Psoas muscle (tissue), 8 donors: ENCODE data around the gene ACAP3. TPM values are rescaled to one million over a fixed set of nuclear protein-coding genes. Genes with fewer than 3 reads are reported as not detected.

ENCODE experiments used
- ATAC-seq, 4 donors: fragments of 200-7000 bp; cut with Tn5 transposase; one replicate each; pipeline ENCODE4 v1.9.1; 2020; ENCODE audit warnings: moderate library complexity in 3 of 4, mild to moderate bottlenecking in 2 of 4
- DNase-seq, 2 donors: peaks; one replicate each; pipeline ENCODE4 v3.0.0-alpha.2; 2020
- H3K27ac ChIP-seq: fragments of 200-600 bp; one replicate; pipeline ENCODE4 v1.8.0; 2022
- H3K27me3 ChIP-seq, 3 donors: fragments of 200-600 bp in 1 of 3; one replicate each; pipeline versions ENCODE4 v1.6.1 to v1.8.0; 2013 to 2022; ENCODE audit warnings: low read length in 2 of 3, mild to moderate bottlenecking in 2 of 3, moderate library complexity in 1 of 3; ENCODE audit not compliant: insufficient read depth in 3 of 3
- H3K36me3 ChIP-seq, 2 donors: fragments of 200-600 bp in 1 of 2; one replicate each; pipeline versions ENCODE4 v1.6.1 to v1.8.0; 2013 to 2022; ENCODE audit warnings: low read depth in 1 of 2, mild to moderate bottlenecking in 1 of 2, moderate library complexity in 1 of 2; ENCODE audit not compliant: insufficient read depth in 1 of 2
- H3K4me1 ChIP-seq: fragments of 200-600 bp; one replicate; pipeline ENCODE4 v1.8.0; 2022
- H3K4me3 ChIP-seq: fragments of 200-600 bp; one replicate; pipeline ENCODE4 v1.8.0; 2022; ENCODE audit warnings: mild to moderate bottlenecking
- H3K9me3 ChIP-seq: fragments of 200-600 bp; one replicate; pipeline ENCODE4 v1.8.0; 2022
- WGBS, 3 donors: extraction: QIAGEN DNeasy Blood & Tissue Kit; methylation state at CpG; one replicate each; pipeline versions ENCODE4 v1.1.6 to v1.1.7; 2013; 5-methylcytosine and 5-hydroxymethylcytosine counted together
- intact Hi-C, 2 donors: fragments of 100-400 bp; cut with DNase I; formaldehyde crosslinking; loops; one replicate each; pipeline versions ENCODE4 v1.11.0 to v1.14.2; 2022
- polyA plus RNA-seq, 3 donors: library from polyadenylated mRNA; stranded (reverse); fragments of 200-250 nt; gene quantifications; one replicate each; pipeline ENCODE4 v1.2.3, GENCODE V29; 2013
- total RNA-seq, 4 donors: library from RNA; stranded (reverse); fragmentation: NEBNext Ultra II Directional in 2 of 4; extraction: Animal tissue kit (Norgen Biotek cat#: 25700) in 2 of 4; gene quantifications; one replicate each; pipeline versions ENCODE4 v1.2.1 to v1.2.4, GENCODE V29; 2021 to 2023
- TF ChIP-seq, protein P1 (sequence below): fragments of 200-600 bp; IDR thresholded peaks from one replicate; pipeline ENCODE4 v1.8.0; 2022; ENCODE audit warnings: antibody characterized with exemption
- donor health status: healthy with polysubstance abuse.
- donor health status: DM: no; HTN: no; CAD: no; lungs with moderate emphysema.
- donor health status: Bipolar disorder and iron deficiency.
- donor health status: healthy.
- donor health status: DM: yes; HTN: yes; CAD: no.
- donor health status: DM: no; HTN: no; CAD: no.
- donor health status: DM: no; HTN: no; CAD: no.
- donor health status: DM: yes; HTN: yes; CAD: no.

ACAP3 gene
- total and polyA plus RNA-seq, 7 donors: 14.7 to 32.0 (median 23.7) TPM

DNA sequence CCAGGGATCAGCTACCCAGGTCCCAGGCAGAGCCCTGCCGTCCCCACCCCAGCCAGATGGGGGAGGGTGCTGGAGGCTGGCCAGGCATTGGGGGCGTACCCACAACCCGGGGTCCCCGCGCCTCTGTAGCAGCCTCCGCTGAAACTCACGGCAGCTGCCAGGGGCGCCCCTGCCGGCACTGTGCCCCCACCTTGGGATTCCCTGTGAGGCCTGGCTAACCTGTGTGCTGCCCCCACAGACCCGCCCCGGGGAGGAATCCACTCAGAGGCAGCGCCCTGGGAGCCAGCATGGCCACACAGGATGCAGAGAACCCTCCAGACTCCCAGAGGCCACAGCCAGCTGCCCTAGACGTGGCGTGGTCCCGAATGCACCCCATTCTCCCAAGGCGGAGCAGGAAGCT lies 37.7 kb upstream of the ACAP3 start:
- intact Hi-C loops: loop anchor here in 1 of 2 donors (5.0 kb wide), 1 partner anchor 38 kb away; the partner anchor contains the start of genes ACAP3 and PUSL1
- peaks cover 4 to 11% of the 10 kb centered on the region in 2 donors for H3K36me3 ChIP-seq
- peak overlapping the region; percentile 97 for H3K27ac ChIP-seq
- H3K4me1 ChIP-seq: peaks cover 53% of the 10 kb centered on the region
- no peak for DNase-seq
- no peaks in the 10 kb centered on the region for H3K9me3 ChIP-seq
- WGBS, 3 donors: 43 to 58% (median 54%) methylated on average over 15 to 16 of the region's 16 CpGs
- H3K4me3 ChIP-seq: peak overlapping the region; percentile 73
- ATAC-seq: no peak
- H3K27me3 ChIP-seq: no peaks in the 10 kb centered on the region
- TF ChIP-seq, protein P1, sequence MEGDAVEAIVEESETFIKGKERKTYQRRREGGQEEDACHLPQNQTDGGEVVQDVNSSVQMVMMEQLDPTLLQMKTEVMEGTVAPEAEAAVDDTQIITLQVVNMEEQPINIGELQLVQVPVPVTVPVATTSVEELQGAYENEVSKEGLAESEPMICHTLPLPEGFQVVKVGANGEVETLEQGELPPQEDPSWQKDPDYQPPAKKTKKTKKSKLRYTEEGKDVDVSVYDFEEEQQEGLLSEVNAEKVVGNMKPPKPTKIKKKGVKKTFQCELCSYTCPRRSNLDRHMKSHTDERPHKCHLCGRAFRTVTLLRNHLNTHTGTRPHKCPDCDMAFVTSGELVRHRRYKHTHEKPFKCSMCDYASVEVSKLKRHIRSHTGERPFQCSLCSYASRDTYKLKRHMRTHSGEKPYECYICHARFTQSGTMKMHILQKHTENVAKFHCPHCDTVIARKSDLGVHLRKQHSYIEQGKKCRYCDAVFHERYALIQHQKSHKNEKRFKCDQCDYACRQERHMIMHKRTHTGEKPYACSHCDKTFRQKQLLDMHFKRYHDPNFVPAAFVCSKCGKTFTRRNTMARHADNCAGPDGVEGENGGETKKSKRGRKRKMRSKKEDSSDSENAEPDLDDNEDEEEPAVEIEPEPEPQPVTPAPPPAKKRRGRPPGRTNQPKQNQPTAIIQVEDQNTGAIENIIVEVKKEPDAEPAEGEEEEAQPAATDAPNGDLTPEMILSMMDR: no peak

DNA sequence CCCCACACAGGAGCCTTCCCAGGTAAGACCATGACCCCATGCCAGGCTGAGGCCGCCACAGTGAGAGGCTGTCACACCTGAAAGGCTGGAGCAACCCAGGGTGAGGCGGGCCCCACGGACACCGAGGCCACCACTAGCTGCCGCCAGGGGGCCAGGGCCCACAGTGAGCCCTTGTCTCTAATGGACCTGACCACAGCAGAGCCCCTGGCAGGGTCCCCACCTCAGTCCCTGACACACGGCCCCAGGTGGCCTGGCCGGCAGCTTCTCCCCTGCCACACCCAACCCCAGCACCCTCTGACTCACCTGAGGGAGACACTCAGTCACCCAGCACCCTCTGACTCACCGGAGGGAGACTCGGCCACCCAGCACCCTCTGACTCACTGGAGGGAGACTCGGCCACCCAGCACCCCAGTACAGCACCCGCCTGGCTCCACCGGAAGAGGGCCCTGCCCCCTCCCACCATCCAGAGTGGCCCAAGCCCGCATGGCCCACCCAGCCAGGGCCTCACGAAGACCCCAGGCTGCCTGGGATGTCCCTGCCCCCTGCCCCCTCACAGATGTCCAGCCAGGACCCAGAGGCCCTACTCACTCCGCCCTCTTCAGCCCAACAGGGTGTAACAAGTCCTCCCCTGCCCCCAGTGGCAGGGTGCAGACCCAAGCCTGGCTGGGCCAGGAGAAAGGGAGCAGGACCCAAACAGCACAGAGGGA lies 37.1 kb upstream of the ACAP3 start:
- Histone ChIP-seq H3K4me3 (peak overlapping the region; percentile 73), H3K4me1 (peaks cover 53% of the 10 kb centered on the region), H3K27me3 (no peaks in the 10 kb centered on the region), H3K9me3 (no peaks in the 10 kb centered on the region), H3K36me3 (peaks cover 4 to 16% of the 10 kb centered on the region in 2 donors), H3K27ac (peak overlapping the region; percentile 97)
- WGBS, 3 donors: 45 to 55% (median 47%) methylated on average over 13 to 15 of the region's 15 CpGs
- intact Hi-C loops: loop anchor here in 1 of 2 donors (5.0 kb wide), 1 partner anchor 38 kb away; the partner anchor contains the start of genes ACAP3 and PUSL1
- TF ChIP-seq, protein P1: peak; percentile 37
- DNase-seq: peak; percentile 67 to 86
- ATAC-seq: peak; percentile 62 to 75 (median 72)

DNA sequence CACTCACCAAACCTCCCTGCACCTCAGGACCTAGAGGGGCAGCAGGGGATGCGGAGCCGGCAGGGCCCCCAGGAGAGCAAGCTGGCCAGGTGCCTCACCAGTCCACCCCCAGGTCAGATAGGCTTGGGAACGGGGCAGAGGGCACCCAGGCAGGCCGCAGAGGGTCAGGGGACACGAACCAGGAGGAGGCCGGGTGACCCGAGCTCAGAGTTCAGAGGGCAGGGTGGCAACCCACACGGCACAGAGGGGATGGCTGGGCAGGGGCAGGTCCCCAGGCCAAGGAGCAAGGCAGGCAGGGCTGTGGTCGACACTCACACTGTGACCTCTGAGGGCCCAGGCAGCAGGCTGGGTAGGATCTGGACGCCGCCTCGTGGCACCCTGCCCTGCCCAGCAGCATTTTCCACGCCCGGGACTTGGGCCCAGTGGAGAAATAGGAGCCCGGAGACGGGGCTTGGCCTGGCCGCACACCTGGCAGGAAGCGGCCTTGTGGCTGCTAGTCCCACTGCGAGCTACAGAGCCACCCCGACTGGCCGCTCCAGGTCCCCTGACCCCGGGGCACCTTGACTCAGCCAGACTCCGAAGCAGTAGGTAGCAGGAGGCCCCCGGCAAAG lies 36.2 kb upstream of the ACAP3 start:
- Histone ChIP-seq H3K27ac (peak overlapping the region; percentile 97), H3K36me3 (peaks cover 4 to 23% of the 10 kb centered on the region in 2 donors), H3K27me3 (no peaks in the 10 kb centered on the region), H3K4me3 (peak overlapping the region; percentile 73), H3K4me1 (peaks cover 53% of the 10 kb centered on the region), H3K9me3 (no peaks in the 10 kb centered on the region)
- TF ChIP-seq, protein P1: no peak
- ATAC-seq (peak; percentile 63 to 78 (median 76)), DNase-seq (peak; percentile 69 to 92)
- intact Hi-C loops: loop anchor here in 1 of 2 donors (2.0 kb wide), 1 partner anchor 15 kb away; no protein-coding TSS in a partner anchor
- 32 to 45% (median 41%) methylated on average over 23 to 24 of the region's 24 CpGs for WGBS, 3 donors

DNA sequence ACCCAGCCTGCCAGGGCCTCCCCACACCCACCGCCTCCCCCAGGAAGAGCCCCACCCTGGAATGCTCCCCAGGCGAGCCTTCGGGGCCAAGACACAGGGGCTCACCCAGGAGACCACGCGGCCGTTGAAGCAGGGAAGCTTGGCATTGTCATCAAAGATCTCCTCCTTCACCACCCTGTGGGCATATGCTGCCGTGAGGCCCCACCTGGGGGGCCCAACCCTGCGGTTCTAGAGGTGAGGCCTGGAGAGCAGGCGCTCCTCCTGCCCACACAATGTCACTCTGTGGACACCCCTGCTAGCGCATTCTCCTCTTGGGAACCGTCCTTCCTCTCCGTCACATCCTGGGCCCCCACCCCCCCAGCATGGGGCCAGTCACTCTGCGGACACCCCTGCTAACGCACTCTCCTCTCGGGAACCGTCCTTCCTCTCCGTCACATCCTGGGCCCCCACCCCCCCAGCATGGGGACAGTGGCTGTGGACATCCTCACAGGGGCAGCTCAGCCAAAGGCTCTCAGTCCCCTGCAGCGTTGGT lies 34.9 kb upstream of the ACAP3 start:
- TF ChIP-seq, protein P1: no peak
- 78% methylated on average over 17 to 18 of the region's 18 CpGs for WGBS, 3 donors
- intact Hi-C loops: loop anchor here in 1 of 2 donors (2.0 kb wide), 1 partner anchor 14 kb away; no protein-coding TSS in a partner anchor
- no peak overlapping the region for H3K4me3 ChIP-seq
- peaks cover 51% of the 10 kb centered on the region for H3K4me1 ChIP-seq
- ATAC-seq (no peak), DNase-seq (no peak)
- no peaks in the 10 kb centered on the region for H3K27me3 ChIP-seq
- H3K9me3 ChIP-seq: no peaks in the 10 kb centered on the region
- H3K36me3 ChIP-seq: peaks cover 6 to 34% of the 10 kb centered on the region in 2 donors
- no peak overlapping the region for H3K27ac ChIP-seq
